Caco-2 (cell line): ENCODE results near the gene BPIFB6. TPM values are rescaled to one million over a fixed set of nuclear protein-coding genes. Genes with fewer than 3 reads are reported as not detected.

Source experiments
- BruUV-seq: library from RNA; stranded (reverse); fragments of 400-500 nt; replicated peaks from 2 replicates; lab custom pipeline; 2021; lab: Mats Ljungman, UMichigan
- CTCF ChIA-PET: fragments of 300-600 bp; sonication (Branson Sonifier 250); formaldehyde crosslinking; loops from one replicate; lab custom pipeline; 2022; ENCODE audit warnings: antibody characterized with exemption; lab: Charles Lee
- POLR2A ChIA-PET: fragments of 300-600 bp; sonication (Branson Sonifier 250); formaldehyde crosslinking; loops from one replicate; lab custom pipeline; 2022; ENCODE audit warnings: antibody characterized with exemption; lab: Charles Lee
- DNase-seq, 2 experiments: peaks; one replicate each; pipeline versions ENCODE4 v3.0.0 to v3.0.0-alpha.2; 2020 to 2022
- H3K27me3 ChIP-seq: replicated peaks from 2 replicates; pipeline ENCODE4 v1.6.0; 2011; ENCODE audit warnings: low read length; ENCODE audit not compliant: control insufficient read depth, insufficient read depth
- H3K36me3 ChIP-seq: 2 replicates; pipeline ENCODE4 v1.5.1; 2011; ENCODE audit warnings: low read length; ENCODE audit not compliant: control insufficient read depth, insufficient read depth
- H3K4me1 ChIP-seq: fragments of 250-450 bp; sonication (Bioruptor Pico); 2 replicates; pipeline ENCODE4 v1.5.1; 2020; ENCODE audit warnings: mild to moderate bottlenecking
- H3K4me3 ChIP-seq: 2 replicates; pipeline ENCODE4 v1.5.1; 2011; ENCODE audit warnings: low read depth, mild to moderate bottlenecking, control low read depth, low read length
- H3K9me3 ChIP-seq: fragments of 250-450 bp; sonication (Bioruptor Pico); 2 replicates; pipeline ENCODE4 v1.5.1; 2020; ENCODE audit warnings: mild to moderate bottlenecking, moderate library complexity
- H3K27ac Mint-ChIP-seq: one replicate; pipeline ENCODE4 v1.8.0; 2022; ENCODE audit warnings: mixed read lengths; ENCODE audit not compliant: unreplicated experiment
- H3K27me3 Mint-ChIP-seq: one replicate; pipeline ENCODE4 v1.8.0; 2022; ENCODE audit warnings: mixed read lengths; ENCODE audit not compliant: insufficient read depth, unreplicated experiment
- H3K36me3 Mint-ChIP-seq: one replicate; pipeline ENCODE4 v1.8.0; 2022; ENCODE audit warnings: mild to moderate bottlenecking, mixed read lengths; ENCODE audit not compliant: insufficient read depth, unreplicated experiment
- H3K4me1 Mint-ChIP-seq: one replicate; pipeline ENCODE4 v1.8.0; 2022; ENCODE audit warnings: low read depth, mixed read lengths; ENCODE audit not compliant: unreplicated experiment
- H3K4me3 Mint-ChIP-seq: one replicate; pipeline ENCODE4 v1.8.0; 2022; ENCODE audit warnings: mild to moderate bottlenecking, moderate library complexity, mixed read lengths; ENCODE audit not compliant: unreplicated experiment
- H3K9me3 Mint-ChIP-seq: one replicate; pipeline ENCODE4 v1.8.0; 2022; ENCODE audit warnings: mixed read lengths; ENCODE audit not compliant: unreplicated experiment
- CTCF ChIP-seq, 2 experiments: fragments of 200-600 bp in 1 of 2; IDR thresholded peaks; 1 replicate in 1 of 2; 2 replicates in 1 of 2; pipeline versions ENCODE4 v1.5.1 to v1.8.0; 2011 to 2022; ENCODE audit warnings: antibody characterized with exemption in 1 of 2, control low read depth in 1 of 2, inconsistent platforms in 1 of 2, low read depth in 1 of 2, low read length in 1 of 2, mild to moderate bottlenecking in 1 of 2, moderate library complexity in 1 of 2; ENCODE audit not compliant: insufficient read depth in 1 of 2, severe bottlenecking in 1 of 2, unreplicated experiment in 1 of 2
- intact Hi-C: fragments of 100-400 bp; cut with micrococcal nuclease; formaldehyde crosslinking; loops from one replicate; pipeline ENCODE4 v1.10.0; 2022; ENCODE audit not compliant: unreplicated experiment
- total RNA-seq: library from RNA; stranded (reverse); gene quantifications from 2 replicates; pipeline ENCODE4 v1.2.3, GENCODE V29; 2022

The BPIFB6 gene
- total RNA-seq, 1 experiment from 2014 or later, result not detected

DNA sequence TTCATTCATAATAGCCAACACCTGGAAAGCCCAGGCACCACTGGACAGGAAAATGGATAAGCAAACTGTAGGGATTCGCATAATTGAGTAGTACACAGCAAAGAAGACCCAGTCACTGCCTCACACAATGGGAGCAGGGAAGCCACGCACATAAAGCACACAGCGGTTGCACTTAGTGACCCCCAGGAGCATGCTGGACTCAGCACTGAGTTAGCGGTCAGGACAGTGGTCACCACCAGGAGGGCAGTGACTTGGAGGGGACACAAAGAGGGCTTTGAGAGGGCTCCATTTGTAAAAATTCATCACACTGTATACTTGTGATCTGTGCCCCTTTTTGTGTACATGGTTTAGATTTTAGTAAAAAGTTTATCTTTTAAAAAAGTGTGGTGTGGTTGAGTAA is 19.9 kb downstream of the BPIFB6 start:
- H3K27me3 ChIP-seq, result no peaks in the 10 kb centered on the region
- no peaks in the 10 kb centered on the region for H3K36me3 ChIP-seq
- H3K36me3 Mint-ChIP-seq, result peaks cover 5% of the 10 kb centered on the region
- H3K4me1 Mint-ChIP-seq, result no peaks in the 10 kb centered on the region
- peaks cover 10% of the 10 kb centered on the region; the same call in 1 of the 2 replicates for H3K9me3 ChIP-seq
- ChIA-PET CTCF (no interaction called here), POLR2A (no interaction called here)
- H3K27ac Mint-ChIP-seq, result no peak overlapping the region
- H3K4me3 ChIP-seq, result no peak overlapping the region
- no peak overlapping the region for H3K4me3 Mint-ChIP-seq
- H3K9me3 Mint-ChIP-seq, result peaks cover 6% of the 10 kb centered on the region
- BruUV-seq, result no TSS peak
- TF ChIP-seq CTCF (IDR thresholded peaks at IDR 0.05; ENCODE audit: insufficient read depth in 1 of 2, low read depth in 1 of 2, low read length in 1 of 2, severe bottlenecking in 1 of 2, unreplicated experiment in 1 of 2), result no peak
- intact Hi-C loops, result no loop called here
- no peaks in the 10 kb centered on the region for H3K4me1 ChIP-seq
- peaks cover 9% of the 10 kb centered on the region for H3K27me3 Mint-ChIP-seq
- DNase-seq, result no peak

- intact Hi-C loops, result no loop called here
- H3K9me3 ChIP-seq, result no peaks in the 10 kb centered on the region
- H3K36me3 Mint-ChIP-seq, result peaks cover 5% of the 10 kb centered on the region
- no peak for DNase-seq
- no TSS peak for BruUV-seq
- H3K4me3 ChIP-seq, result no peak within 1 kb of the TSS
- no peaks in the 10 kb centered on the region for H3K4me1 Mint-ChIP-seq
- ChIA-PET CTCF (no interaction called here), POLR2A (no interaction called here)
- no peaks in the 10 kb centered on the region for H3K4me1 ChIP-seq
- H3K4me3 Mint-ChIP-seq, result no peak within 1 kb of the TSS
- TF ChIP-seq CTCF (IDR thresholded peaks at IDR 0.05; ENCODE audit: insufficient read depth in 1 of 2, low read depth in 1 of 2, low read length in 1 of 2, severe bottlenecking in 1 of 2, unreplicated experiment in 1 of 2), result no peak
- no peaks in the 10 kb centered on the region for H3K36me3 ChIP-seq
- no peaks in the 10 kb centered on the region for H3K9me3 Mint-ChIP-seq
- H3K27me3 Mint-ChIP-seq, result peaks cover 13% of the 10 kb centered on the region
- H3K27me3 ChIP-seq, result no peaks in the 10 kb centered on the region
- no peak within 1 kb of the TSS for H3K27ac Mint-ChIP-seq
Observed at GRCh38 chr20:33053291-33054106, 22.1 kb downstream of the BPIFB6 start, which contains the start of gene BPIFB3. Gene BPIFB3 (plus strand): TSS chr20:33053903. CDS start chr20:33055436, 1,533 bp downstream.

GRCh38 chr20:33054381-33054780 is 22.9 kb downstream of the BPIFB6 start:
- no peak for TF ChIP-seq CTCF (IDR thresholded peaks at IDR 0.05; ENCODE audit: insufficient read depth in 1 of 2, low read depth in 1 of 2, low read length in 1 of 2, severe bottlenecking in 1 of 2, unreplicated experiment in 1 of 2)
- H3K4me3 ChIP-seq, result no peak overlapping the region
- CTCF ChIA-PET, result no interaction called here
- intact Hi-C loops, result no loop called here
- peaks cover 16% of the 10 kb centered on the region for H3K27me3 Mint-ChIP-seq
- no peaks in the 10 kb centered on the region for H3K27me3 ChIP-seq
- H3K4me1 ChIP-seq, result no peaks in the 10 kb centered on the region
- DNase-seq, result no peak
- H3K4me1 Mint-ChIP-seq, result no peaks in the 10 kb centered on the region
- POLR2A ChIA-PET, result no interaction called here
- no peaks in the 10 kb centered on the region for H3K9me3 ChIP-seq
- no peak overlapping the region for H3K4me3 Mint-ChIP-seq
- H3K36me3 Mint-ChIP-seq, result peaks cover 5% of the 10 kb centered on the region
- no peaks in the 10 kb centered on the region for H3K9me3 Mint-ChIP-seq
- no TSS peak for BruUV-seq
- H3K27ac Mint-ChIP-seq, result no peak overlapping the region
- H3K36me3 ChIP-seq, result no peaks in the 10 kb centered on the region
